ENCODE measurements around the gene LBH. TPM values are rescaled to one million over a fixed set of nuclear protein-coding genes. Genes with fewer than 3 reads are reported as not detected.

LBH gene
- polyA plus RNA-seq, 5 donors: 88.6 to 174 (median 129) TPM

DNA sequence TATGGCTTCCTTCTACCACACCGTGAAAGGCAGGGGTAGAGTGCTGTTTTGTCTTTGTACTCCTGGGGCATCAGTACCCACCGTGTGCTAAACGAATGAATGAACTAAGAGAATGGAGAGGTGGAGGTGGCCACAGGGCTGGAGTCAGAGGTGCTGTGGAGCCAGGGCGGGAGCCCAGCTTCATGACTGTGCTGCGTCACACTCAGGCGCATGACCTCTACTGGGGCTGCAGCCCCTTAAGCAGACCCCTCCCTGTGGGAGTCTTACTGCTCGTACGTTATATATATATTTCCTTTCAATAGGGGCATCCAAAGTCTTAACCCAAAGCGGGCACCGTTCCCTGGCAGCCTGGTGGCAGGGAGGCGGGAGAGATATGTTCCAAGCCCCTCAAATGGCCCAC is 18.0 kb upstream of the LBH start:
- DNase-seq: no peak

DNA sequence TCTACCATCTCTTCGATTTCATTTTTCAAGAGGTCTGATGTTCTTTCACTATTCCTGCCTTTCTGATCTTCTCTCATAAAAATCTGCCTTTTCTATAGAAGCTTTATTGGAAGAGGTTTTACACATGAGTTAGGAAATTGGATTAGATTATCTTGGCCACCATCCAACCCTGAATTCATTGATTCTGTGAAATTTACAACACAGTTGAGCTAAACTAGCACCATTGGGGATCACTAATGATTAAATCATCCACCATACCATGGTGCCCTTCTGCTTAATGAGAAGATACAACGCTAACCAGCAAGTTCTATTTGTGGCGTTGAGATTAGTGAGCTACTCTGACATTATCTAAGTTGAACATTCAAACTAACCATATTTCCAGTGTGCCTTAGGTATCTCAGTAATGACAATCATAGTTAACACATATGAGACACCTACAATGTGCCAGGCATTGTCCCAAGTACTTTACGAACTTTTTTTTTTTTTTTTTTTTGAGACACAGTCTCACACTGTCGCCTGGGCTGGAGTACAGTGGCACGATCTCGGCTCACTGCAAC is 17.3 kb upstream of the LBH start:
- no peak for DNase-seq

- DNase-seq: no peak
These were observed 15.2 kb upstream of the LBH start for GRCh38 chr2:30216157-30216556.

GRCh38 chr2:30217644-30218337 is 13.5 kb upstream of the LBH start:
- DNase-seq: peak in 1 of 2 donors; percentile 39

- no peak for DNase-seq
These were observed 13.0 kb upstream of the LBH start for GRCh38 chr2:30218338-30218713.

- DNase-seq: no peak
These were observed 12.5 kb upstream of the LBH start for GRCh38 chr2:30218814-30219213.

GRCh38 chr2:30219886-30220875 is 11.2 kb upstream of the LBH start:
- no peak for DNase-seq

DNA sequence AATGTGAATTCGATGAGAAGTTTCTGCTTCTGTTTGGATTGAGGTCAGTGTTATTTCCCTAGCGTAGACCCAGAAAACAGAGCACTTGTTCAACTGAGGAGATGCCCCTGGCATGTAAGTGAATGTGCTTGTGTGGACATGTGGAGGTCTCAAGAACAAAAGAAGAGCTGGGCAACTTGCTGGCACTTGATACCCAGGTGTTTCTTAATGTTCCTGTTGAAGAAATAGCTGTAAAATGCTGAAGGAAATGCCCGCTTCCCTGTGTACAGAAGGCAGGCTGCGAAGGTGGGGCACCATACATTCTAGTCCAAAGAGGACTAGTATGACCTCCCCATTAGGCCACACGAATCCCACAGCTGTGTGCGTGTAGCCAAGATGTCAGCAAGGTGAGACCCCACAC is 9.8 kb upstream of the LBH start:
- DNase-seq: no peak

DNA sequence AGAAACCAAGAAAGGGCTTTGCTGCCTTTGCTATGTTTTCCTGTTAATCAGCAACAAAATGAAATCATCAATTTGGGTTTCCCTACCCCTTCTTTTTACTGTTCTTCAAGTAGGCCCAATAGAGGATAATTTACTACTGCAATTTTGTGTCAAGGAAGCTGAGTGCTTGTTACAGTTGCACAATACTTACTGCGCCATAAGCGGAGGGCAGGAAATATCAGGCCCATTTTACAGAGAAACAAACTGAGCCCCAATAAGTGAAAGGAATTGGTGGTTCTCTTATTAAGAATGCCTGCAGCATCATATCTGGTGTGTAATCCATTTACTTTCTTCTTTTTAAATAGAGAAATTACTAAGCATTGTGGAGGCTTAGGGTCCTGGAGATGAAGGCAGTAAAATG is 9.3 kb upstream of the LBH start:
- DNase-seq: no peak

DNA sequence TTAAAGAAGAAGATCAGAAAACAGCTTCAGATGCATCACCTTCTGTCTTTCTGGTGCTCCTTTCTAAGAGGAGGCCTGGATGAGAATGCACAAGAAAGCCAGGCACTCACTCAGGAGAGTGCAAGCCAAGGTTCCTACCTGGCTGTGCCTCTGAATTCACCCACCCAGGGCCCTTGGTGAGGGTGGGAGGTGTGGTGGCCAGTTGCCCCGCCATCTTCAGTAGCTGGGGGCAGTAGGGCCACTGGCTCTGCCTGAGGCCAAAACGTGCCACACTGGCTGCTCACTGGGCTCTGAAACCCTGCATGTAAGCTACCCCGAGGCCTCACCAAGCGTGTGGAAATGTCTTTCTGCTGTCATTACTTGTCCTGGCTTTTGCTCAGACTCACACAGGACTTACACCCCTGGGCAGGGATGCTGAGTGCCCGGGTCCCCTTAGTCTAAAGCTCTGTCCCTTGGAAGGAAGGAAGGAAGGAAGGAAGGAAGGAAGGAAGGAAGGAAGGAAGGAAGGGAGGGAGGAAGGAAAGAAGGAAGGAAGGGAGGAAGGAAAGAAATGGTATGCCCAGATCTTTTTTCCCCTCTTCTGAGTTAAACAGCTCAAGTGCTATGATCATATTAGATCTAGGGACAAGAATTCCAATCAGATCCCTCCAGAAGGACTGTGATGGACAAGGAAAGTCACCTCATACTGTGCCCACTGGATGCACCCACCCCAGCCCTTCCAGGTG is 8.5 kb upstream of the LBH start:
- DNase-seq: no peak

GRCh38 chr2:30223413-30223874 is 7.9 kb upstream of the LBH start:
- no peak for DNase-seq

DNA sequence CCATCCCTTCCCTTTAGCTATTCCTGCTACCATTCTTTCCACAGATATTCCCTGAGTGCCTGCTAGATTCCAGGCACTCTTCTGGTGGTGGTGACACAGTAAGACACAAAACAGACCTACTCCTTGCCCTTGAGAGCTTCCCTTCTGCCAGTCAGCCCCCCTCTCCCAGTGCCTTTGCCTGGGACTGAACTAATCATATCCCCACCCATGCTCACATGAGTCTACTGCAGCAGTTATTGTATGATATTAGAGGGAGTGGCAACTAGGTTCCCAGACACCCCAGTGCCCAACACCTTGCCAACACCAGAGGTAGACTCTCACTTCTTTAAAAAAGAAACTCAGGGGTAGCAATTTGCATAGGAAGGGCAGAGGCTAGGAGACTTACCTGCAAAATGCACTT is 7.2 kb upstream of the LBH start:
- no peak for DNase-seq

DNA sequence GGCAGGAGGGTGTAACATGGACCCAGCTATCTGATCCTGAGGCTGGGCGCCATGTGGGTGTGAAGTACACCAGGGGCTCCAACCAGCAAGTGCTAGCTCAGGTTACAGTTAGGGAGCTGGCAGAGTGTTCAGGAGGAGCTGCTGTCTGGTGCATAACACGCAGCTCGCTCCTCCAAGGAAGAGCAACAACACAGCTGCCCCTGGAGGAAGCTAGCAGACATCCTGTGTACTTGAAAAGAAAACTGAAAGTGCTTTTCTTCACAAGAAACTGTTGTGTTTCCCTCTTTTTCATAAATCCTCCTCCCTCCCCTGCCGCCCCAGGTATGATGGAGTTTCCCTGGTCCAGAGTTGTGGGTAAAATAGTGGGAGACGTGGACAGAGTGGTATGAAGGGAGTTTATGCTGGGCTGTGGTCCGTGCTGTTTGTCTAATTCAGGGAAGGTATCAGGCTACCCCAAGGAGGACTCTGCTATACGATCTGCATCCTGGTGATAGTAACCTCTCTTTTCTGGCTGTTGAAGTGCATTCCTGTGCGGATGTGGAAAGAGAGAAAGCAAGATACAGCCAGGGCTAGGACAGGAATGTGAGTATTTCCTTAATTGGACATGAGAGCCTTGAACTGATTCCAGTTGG is 6.1 kb upstream of the LBH start:
- peak; percentile 55 to 59 for DNase-seq

DNA sequence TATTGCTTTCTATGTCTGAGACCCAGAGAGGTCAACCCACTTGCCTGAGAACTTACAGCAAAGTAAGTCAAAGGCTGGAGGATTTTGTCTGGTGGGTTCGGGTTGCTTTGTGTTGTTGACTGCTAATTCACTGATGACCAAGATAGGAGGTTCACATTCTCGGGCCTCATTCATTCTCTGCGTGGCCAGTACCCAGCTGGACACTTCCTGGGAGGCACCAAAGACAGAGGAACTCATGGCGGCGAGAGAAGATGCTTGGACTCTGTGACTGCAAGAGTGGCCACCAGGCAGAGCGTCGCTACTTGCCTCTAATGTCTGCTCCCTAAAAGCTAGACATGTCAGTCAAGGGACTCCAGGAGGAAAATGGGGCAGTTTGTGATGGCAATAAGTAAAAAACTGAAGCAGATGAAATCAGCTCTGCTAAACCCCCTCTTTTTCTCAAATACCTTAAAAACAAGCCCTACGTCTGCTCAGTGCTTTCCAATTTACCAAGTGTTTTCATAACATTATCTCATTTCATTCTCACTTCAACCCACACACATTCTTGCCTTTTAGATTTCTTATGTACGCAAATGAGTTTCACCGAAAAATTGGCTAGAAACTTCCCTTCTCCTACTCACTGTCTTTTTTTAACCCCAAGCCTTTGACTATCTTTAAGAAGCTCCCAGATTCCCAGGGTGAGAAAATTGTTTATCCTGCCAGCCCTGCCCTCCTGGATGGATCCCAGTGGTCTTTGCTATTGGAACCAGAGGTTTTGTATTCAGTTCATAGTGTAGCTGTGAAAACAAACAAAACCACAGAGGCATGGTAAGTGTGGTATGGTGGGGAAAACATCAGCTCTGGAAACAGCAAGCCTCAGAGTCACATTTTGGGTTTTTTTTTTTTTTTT is 4.9 kb upstream of the LBH start:
- no peak for DNase-seq

GRCh38 chr2:30229596-30229995 is 1.7 kb upstream of the LBH start:
- no peak for DNase-seq

- peak; percentile 76 to 83 for DNase-seq
These were observed 680 bp upstream of the LBH start for GRCh38 chr2:30230497-30231211.

DNA sequence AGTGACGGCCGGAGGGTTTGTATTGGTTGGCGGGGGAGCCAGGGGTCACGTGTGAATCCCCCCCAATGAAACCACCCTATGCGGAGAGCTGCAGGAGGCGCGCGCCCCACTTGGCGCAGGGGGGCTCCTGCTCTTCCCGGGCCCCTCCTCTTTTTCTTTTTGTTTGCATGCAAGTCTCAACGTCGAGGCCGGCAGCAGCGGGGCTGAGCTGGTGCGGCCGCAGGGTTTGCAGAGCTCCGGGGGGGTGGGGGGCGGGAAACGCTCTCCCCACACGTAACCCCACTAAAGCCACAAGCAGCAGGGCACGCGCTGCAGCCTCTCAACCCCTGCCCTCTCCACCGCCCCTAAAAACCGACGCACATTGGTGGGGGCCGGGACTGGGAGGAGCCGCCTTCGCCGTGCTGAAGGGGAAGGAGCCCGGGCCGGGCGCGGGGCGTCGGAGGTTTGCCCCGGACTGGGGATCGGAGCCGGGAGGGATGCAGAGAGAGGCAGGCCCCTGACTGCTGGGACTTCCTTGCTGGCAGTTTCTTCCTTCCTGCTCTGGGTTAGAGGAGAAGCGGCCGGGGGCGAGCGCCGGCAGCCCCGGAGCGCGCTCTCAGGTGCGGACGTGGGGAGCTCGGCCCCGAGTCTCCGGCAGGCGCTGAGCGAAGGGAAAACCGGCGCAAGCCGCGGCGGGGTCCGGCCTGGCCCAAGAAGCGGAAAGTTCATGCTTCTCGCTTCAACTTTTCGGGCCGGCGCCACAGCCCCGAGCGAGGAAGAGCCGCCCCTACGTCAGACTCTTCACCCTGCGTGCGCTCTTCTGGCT is 864 bp downstream of the LBH start:
- DNase-seq: peak; percentile 73 to 76

DNA sequence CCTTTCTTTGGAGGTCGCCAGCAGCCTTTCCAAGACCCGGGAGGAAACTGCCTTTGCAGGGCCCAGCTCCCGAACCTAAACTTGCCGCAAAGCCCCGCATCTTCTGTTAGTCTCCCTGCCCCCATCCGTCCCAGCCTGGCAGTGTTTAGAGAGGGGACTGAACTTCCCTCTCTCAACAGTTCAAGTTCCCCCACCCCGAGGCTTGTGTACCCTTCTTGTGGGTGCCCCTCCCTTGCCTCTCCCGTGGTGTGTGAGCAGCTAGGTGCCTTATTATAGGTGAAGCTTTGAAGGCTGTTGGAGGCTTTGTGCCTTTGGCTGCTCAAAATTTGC is 1.4 kb downstream of the LBH start:
- DNase-seq: no peak

All from right lung (tissue), 5 donors.